ENCODE data around the gene ARHGEF7.

ARHGEF7 gene

GRCh38 chr13:111118898-111119607 is 3.9 kb downstream of the ARHGEF7 start:
- Histone ChIP-seq H2AFZ (ENCODE audit: low read depth, low read length, severe bottlenecking) (no peak overlapping the region), H3K9ac (ENCODE audit: low read length) (no peak overlapping the region), H3K27ac (ENCODE audit: low read depth, low read length) (no peak overlapping the region), H3K36me3 (ENCODE audit: low read length) (no peaks in the 10 kb centered on the region), H3K9me2 (replicated peaks; ENCODE audit: insufficient read depth, low read length) (no peaks in the 10 kb centered on the region), H3F3A (ENCODE audit: insufficient read depth) (no peaks in the 10 kb centered on the region), H3K9me3 (ENCODE audit: insufficient read depth, low read length) (no peaks in the 10 kb centered on the region), H4K20me1 (ENCODE audit: low read depth, low read length) (no peaks in the 10 kb centered on the region), H3K4me3 (ENCODE audit: insufficient read depth, low read length, poor library complexity, severe bottlenecking) (no peak overlapping the region), H3K27me3 (ENCODE audit: low read length) (no peaks in the 10 kb centered on the region), H3K79me2 (ENCODE audit: insufficient read depth, low read length) (no peaks in the 10 kb centered on the region), H3K4me2 (ENCODE audit: low read depth, low read length, poor library complexity, severe bottlenecking) (no peak overlapping the region)
- TF ChIP-seq EZH2phosphoT487 (conservative IDR thresholded peaks at IDR 0.05; ENCODE audit: low read length) (no peak), CTCF (IDR thresholded peaks at IDR 0.05; ENCODE audit: insufficient read depth, low read length, poor library complexity, severe bottlenecking) (no peak)

GRCh38 chr13:111119966-111120365 is 4.9 kb downstream of the ARHGEF7 start:
- Histone ChIP-seq H3K9ac (ENCODE audit: low read length) (no peak overlapping the region), H3K4me2 (ENCODE audit: low read depth, low read length, poor library complexity, severe bottlenecking) (no peak overlapping the region), H4K20me1 (ENCODE audit: low read depth, low read length) (no peaks in the 10 kb centered on the region), H3K9me2 (replicated peaks; ENCODE audit: insufficient read depth, low read length) (no peaks in the 10 kb centered on the region), H3K4me3 (ENCODE audit: insufficient read depth, low read length, poor library complexity, severe bottlenecking) (no peak overlapping the region), H2AFZ (ENCODE audit: low read depth, low read length, severe bottlenecking) (no peak overlapping the region), H3F3A (ENCODE audit: insufficient read depth) (no peaks in the 10 kb centered on the region), H3K79me2 (ENCODE audit: insufficient read depth, low read length) (no peaks in the 10 kb centered on the region), H3K27ac (ENCODE audit: low read depth, low read length) (no peak overlapping the region), H3K27me3 (ENCODE audit: low read length) (no peaks in the 10 kb centered on the region), H3K9me3 (ENCODE audit: insufficient read depth, low read length) (no peaks in the 10 kb centered on the region), H3K36me3 (ENCODE audit: low read length) (no peaks in the 10 kb centered on the region)
- no peak for TF ChIP-seq EZH2phosphoT487 (conservative IDR thresholded peaks at IDR 0.05; ENCODE audit: low read length)

GRCh38 chr13:111120422-111120821 is 5.3 kb downstream of the ARHGEF7 start:
- Histone ChIP-seq H3K36me3 (ENCODE audit: low read length) (no peaks in the 10 kb centered on the region), H3K4me2 (ENCODE audit: low read depth, low read length, poor library complexity, severe bottlenecking) (no peak overlapping the region)

More at GRCh38 chr13:111120422-111120821, 5.3 kb downstream of the ARHGEF7 start:
- Histone ChIP-seq H3K9me3 (ENCODE audit: insufficient read depth, low read length) (no peaks in the 10 kb centered on the region), H3K4me3 (ENCODE audit: insufficient read depth, low read length, poor library complexity, severe bottlenecking) (no peak overlapping the region), H4K20me1 (ENCODE audit: low read depth, low read length) (no peaks in the 10 kb centered on the region), H3K79me2 (ENCODE audit: insufficient read depth, low read length) (no peaks in the 10 kb centered on the region), H2AFZ (ENCODE audit: low read depth, low read length, severe bottlenecking) (no peak overlapping the region), H3F3A (ENCODE audit: insufficient read depth) (no peaks in the 10 kb centered on the region), H3K9me2 (replicated peaks; ENCODE audit: insufficient read depth, low read length) (no peaks in the 10 kb centered on the region), H3K9ac (ENCODE audit: low read length) (no peak overlapping the region), H3K27ac (ENCODE audit: low read depth, low read length) (no peak overlapping the region), H3K27me3 (ENCODE audit: low read length) (no peaks in the 10 kb centered on the region)
- TF ChIP-seq CTCF (IDR thresholded peaks at IDR 0.05; ENCODE audit: insufficient read depth, low read length, poor library complexity, severe bottlenecking) (no peak), EZH2phosphoT487 (conservative IDR thresholded peaks at IDR 0.05; ENCODE audit: low read length) (no peak)

All from SU-DHL-6 (cell line).